Activated CD8-positive, alpha-beta memory T cell treated with anti-CD3 and anti-CD28 coated beads, Interleukin-2, amount 50 U/mL, for 1 hour (primary cell): ENCODE measurements around the gene TMEM51.
"Not testable (repeated sequence)": the region's sequence is repeated elsewhere in the genome, so short reads cannot be mapped to it uniquely, and the experiment has no call there.

ENCODE experiments used
- DNase-seq: peaks from one replicate; pipeline ENCODE4 v3.0.0-alpha.2; 2020; ENCODE audit errors: extremely low read depth

The TMEM51 gene

DNA sequence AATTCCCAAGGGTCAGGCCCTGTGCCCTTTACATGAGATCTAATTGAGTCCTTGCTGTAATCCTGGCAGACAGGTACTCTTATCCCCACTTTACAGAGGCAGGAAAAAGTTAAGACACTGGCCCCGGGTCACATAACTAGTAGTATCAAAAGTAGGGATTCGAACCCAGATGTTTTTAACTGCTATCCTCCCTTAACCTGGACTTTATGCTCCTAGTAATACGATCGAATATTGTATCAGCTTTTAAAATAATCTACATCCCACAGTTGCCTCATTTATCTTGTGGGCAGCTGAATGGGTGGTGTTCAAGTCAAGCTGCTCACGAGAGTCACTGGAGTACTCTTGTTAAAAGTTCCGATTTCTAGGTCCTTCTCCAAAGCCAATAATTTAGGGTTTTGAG, 25.5 kb upstream of the TMEM51 start:
- no peak for DNase-seq

GRCh38 chr1:15128520-15129313, 24.8 kb upstream of the TMEM51 start:
- peak; percentile 13 for DNase-seq

- DNase-seq, result no peak
Measured at GRCh38 chr1:15129944-15130343, 23.6 kb upstream of the TMEM51 start.

DNA sequence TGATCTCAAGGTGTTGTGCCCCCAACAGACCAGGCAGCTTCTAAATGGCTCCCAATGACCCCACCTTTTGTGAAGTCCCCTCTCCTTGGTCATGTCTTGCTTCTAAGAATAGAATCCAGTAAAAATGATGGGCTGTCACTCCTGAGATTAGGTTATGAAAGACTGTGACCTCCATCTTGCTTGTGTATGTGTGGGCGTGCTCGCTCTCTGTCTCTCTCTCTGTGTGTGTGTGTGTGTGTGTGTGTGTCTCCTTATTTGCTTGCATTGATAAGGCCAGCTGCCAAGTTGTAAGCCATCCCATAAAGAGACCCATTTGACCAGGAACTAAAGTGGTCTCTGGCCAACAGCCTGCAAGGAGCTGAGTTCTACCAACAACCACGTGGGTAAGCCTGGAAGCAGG, 22.9 kb upstream of the TMEM51 start:
- no peak for DNase-seq

GRCh38 chr1:15132965-15133364, 20.6 kb upstream of the TMEM51 start:
- DNase-seq, result no peak

DNA sequence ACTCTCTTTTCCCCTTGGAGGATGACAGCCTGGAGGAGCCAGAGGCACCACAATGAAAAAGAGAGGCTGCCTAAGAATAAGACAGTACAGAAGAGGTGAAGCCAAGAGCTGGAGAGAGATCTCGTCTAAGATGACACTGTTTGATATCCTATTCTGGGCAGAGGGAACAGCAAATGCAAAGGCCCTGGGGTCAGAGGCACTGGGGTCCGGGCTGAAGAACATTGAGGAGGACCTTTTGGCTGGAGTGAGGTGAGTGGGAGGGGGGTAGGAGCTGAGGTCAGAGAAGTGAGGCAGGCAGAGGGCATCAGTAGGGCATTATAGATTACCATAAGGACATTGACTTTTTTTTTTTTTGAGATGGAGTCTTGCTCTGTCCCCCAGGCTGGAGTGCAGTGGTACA, 19.3 kb upstream of the TMEM51 start:
- DNase-seq, result no peak

DNA sequence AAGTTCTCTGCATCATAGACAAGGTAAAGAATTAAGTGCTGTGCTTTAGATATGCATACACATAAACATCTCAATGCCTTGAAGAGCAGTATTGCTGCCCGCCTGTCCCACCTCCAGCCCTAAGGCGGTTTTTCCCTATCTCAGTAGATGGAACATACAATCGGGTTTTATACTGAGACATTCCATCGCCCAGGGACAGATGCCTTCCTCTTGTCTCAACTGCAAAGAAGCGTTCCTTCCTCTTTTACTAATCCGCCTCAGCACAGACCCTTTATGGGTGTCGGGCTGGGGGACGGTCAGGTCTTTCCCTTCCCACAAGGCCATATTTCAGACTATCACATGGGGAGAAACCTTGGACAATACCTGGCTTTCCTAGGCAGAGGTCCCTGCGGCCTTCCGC, 17.9 kb upstream of the TMEM51 start:
- DNase-seq, result not testable (repeated sequence)

DNA sequence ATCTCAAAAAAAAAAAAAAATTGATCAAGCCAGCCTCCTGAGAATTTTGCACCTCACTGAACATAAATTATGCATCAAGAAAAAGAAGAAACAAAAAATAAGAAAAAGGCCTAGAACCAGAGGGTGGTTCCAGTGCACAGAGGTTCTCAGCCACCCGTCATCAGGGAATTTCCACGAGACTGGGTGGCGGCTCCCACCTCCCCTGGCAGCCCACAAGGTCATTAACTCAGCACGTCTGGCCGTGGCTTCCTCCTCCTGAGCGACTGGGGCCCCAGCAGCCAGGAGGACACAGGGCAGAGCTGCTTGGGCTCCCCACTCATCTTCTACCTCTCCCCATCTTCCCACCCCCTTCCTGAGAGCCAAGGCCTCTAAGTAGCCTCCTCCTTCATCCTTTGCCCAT, 15.7 kb upstream of the TMEM51 start:
- DNase-seq, result no peak

DNA sequence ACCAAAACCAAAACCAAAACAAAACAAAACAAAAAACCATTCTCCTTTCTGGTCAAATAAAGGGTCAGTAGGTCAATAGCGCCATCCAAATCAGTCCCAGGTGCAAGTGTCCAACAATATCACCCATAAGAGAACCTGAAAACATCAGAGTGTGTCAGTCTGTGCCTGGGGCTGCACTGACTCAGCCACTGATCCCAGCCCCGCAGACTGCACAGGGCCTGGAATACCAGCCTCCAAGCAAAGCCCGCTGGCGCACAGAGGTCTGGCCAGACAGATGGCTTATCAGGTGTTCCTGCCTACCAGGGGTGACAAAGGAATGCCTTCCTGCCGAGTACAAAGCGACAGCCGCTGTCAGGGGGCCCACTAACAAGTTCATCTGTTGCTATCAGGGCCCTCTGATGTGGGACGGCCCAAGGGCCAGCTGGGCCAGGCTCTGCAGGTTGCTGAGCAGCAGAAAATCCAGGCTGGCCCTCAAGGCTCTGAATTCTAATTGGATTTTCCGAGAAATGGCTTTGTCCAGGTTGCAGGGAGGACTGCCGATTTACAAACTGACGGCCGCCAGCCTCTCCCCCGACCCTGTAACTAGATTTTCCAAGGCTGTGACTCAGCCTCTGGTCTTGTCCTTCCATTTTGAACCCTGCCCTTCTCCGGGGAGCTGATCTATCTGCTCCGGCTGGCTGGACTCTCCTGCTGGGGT, 13.7 kb upstream of the TMEM51 start:
- DNase-seq, result no peak

- DNase-seq, result no peak
Measured at GRCh38 chr1:15141935-15142539, 11.5 kb upstream of the TMEM51 start.

GRCh38 chr1:15145327-15145726, 8.2 kb upstream of the TMEM51 start:
- no peak for DNase-seq

GRCh38 chr1:15146142-15146680, 7.3 kb upstream of the TMEM51 start:
- no peak for DNase-seq

DNA sequence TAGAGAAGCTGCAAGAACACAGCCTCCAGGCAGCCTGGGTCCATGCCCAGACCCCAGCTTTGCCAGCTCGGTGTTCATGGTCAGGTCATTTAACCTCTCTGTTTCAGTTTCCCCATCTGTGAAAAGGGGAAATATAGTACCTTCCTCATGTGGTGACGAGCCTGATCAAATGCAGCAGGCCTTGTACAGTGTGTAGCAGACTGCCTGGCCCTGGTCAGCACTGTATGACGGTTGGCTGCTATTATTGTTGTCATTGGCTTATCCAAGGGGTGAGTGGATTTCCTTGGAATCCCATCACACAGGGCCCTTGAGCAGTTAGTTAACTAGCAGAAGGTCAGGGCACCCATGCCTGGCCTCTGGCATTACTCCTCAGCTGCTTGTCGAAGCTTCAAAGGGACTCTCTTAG, 6.6 kb upstream of the TMEM51 start:
- DNase-seq, result no peak

DNA sequence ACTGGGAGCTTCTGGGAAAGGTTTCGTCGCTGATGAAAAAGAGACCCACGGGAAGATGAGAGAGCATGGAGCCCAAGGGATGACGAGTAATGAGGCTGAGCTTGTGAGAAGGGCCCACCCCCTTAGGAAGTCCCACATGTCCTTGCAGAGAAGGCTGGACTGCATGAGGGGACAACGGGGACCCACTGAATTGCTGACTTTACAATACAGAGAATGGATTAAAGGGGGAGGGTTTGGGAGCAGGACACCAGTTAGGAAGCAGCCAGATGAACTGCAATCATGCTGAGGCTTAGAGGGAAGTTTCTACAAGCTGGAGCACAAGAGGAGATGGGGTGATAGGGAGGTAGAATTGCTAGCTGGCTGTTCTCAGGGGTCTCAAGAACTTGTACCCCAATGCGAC, 5.5 kb upstream of the TMEM51 start:
- DNase-seq, result no peak

DNA sequence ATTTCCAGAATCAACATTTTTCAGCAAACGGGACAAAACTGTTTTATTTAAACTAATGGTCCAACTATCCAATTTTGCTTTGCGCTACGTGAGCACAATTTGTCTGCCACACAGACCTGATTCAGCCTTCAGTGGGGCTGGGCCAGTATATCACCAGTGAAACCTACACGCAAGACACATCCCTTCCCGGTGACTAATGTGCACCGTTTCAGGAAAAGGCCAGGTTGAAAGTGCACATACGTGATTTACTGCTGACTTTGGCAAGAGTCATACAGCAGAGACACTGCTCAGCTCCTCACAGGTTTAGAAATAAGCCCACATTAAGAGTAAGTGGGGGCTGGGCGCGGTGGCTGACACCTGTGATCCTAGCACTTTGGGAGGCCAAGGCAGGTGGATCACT, 5.1 kb upstream of the TMEM51 start:
- no peak for DNase-seq

DNA sequence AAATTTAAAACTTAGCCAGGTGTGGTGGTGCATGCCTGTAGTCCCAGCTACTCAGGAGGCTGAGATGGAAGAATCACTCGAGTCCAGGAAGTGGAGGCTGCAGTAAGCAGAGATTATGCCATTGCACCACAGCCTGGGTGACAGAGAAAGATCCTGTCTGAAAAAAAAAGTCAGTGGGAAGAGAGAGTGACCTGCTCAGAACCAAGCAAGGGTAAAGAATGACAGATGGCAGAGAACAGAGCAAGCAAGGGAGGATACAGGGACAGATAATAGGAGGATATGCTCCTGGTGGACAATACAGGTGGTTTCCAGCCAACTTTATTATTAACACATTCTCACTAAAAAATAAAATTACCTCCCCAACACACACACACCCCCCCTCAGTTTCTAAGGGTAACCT, 4.6 kb upstream of the TMEM51 start:
- DNase-seq, result no peak

DNA sequence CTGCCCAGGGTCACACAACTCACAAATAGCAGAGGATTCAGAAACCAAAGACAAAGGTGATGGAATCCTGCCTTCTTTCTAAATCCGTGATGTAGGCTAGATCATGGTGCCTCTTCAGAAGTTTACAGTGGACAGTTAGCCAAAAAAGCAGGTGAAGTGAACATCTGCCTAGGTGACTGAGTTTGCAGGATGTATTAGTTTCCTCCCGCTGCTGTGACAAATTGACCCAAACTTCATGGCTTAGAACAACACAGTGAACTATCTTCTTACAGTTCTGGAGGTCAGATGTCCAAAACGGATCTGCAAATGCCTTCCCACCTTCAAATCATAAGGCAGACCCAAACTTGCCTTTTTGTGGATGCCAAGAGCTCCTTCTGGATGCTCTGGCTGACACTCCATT, 3.2 kb upstream of the TMEM51 start:
- DNase-seq, result no peak

DNA sequence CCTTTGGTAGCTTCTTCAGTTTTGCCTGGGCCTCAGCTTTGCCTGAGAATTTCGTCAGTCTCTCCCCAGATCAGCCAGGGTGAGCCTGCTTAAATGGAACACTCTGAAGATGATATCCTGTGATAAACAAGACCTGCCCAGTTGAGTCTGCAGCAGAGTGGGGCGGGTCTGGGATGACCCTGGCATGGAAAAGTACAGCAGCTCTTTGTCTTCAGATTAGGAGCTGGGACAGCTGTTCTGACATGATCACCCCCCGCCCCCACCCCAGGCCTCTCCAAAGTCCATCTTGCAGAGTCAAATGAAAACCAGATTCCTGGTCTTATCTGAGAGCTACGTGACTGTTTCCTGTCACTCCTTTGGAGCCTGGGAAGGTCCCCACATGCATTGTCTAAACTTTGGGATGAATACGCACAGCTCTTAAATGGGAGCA, 2.2 kb upstream of the TMEM51 start:
- no peak for DNase-seq

DNA sequence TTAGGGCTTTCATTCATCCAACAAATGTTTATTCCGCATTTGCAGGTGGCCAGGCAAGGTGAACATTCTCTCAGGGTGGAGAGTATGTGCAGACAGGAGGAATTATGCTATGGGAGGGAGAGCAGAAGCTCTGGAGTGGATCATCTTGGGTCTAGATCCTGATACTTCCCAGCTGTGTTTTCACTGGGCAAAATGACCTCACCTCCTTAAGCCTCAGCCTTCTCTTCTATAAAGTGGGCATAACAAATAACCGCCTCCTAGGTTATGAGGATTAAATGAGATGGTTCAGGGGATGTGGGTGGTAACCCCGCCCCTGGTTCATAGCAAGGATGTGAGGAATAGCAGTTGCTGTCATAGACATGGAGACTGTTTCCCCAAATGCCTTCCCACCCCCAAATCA, 1.7 kb upstream of the TMEM51 start:
- DNase-seq, result no peak

DNA sequence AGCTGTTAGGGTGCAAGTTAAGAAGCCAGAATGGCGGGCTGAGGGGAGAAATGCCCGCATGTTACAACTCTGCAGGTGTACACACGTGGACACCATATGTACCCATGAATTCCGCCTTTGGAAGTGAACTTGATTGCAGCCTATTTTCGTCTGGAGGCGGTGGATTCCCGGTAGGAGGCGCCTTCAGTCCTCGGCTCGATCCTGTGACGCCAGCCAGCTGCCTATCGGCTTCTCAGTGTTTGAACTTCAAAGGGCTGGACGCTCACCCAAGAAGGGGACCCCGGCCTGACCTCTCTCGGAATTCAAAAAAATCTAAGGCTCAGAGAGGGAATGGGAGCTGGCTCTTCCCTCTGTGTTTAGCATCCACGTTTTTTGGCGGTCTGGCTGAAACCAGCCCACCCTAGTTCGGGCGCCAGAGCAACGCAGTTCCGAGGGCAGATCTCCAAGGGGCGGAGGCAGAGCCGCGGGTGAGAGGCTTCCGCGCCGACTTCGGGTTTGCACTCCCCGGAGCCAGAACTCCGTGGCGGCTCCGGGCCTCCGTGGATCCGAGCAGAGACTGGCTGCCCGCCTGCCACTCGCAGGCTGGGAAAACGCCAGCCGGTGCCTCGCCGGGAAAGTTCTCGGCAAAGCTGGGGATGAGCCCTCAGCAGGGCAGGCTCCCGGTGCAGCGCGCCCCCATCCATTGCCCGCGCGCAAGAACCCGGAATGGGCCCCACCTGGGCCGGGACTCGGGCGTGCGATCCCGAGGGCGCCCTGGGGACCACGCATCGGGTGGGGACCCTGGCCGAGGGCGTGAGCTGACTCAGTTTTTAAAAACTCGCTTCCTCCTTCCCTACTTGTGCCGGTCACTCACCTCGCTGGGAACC, 996 bp upstream of the TMEM51 start:
- DNase-seq, result no peak

DNA sequence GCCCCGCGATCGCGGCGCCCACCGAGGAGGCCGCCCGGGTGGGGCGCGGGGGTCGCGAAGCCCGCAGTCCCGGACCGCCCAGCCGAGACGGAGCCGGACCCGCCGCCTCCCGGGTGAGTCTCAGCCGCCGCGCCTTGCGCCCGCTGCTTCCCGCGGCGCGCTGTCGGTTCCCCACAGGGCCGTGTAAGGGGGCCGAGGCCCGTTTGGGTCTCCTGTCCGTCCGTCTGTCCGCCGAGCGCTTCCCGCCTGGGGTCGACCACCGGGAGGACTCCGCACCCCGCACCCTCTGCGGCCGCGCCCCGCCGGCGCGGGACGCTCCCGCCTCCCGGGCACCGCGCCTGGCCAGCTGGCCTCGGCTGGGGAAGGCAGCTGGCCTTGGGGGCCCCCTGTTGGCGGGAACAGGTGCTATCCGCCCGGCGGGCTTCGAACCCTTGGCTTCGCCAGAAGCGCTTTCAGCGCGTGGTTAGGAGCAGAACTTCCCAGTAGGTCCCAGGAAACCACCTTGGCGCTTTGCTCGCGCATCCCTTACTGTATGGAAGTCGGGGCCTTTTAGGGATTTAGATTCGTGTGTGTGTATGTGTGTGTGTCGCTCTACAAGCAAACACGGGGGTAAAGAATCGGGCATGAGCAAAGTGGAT, 414 bp downstream of the TMEM51 start:
- DNase-seq, result no peak
